Heart right ventricle (tissue), 16 donors: ENCODE data around the gene DGKI. TPM values are rescaled to one million over a fixed set of nuclear protein-coding genes. Genes with fewer than 3 reads are reported as not detected.

Source experiments
- ATAC-seq, 8 donors: fragments of 200-7000 bp; cut with Tn5 transposase; one replicate each; pipeline ENCODE4 v1.9.1; 2020; ENCODE audit warnings: mild to moderate bottlenecking in 8 of 8, moderate library complexity in 8 of 8, moderate number of reproducible peaks in 1 of 8
- DNase-seq, 2 donors: peaks; one replicate each; pipeline ENCODE4 v3.0.0-alpha.2; 2020
- H3K27ac ChIP-seq, 10 donors: fragments of 200-600 bp; sonication (generic) in 2 of 10; one replicate each; pipeline versions ENCODE4 v1.5.0 to v1.8.0; 2020 to 2022; ENCODE audit warnings: mild to moderate bottlenecking in 3 of 10
- H3K27me3 ChIP-seq, 7 donors: fragments of 200-600 bp; one replicate each; pipeline ENCODE4 v1.8.0; 2021 to 2022; ENCODE audit warnings: mild to moderate bottlenecking in 2 of 7
- H3K36me3 ChIP-seq, 9 donors: fragments of 200-600 bp; sonication (generic) in 1 of 9; one replicate each; pipeline versions ENCODE4 v1.5.0 to v1.8.0; 2020 to 2022; ENCODE audit warnings: mild to moderate bottlenecking in 2 of 9
- H3K4me1 ChIP-seq, 9 donors: fragments of 200-600 bp; sonication (generic) in 1 of 9; one replicate each; pipeline versions ENCODE4 v1.5.0 to v1.8.0; 2020 to 2022; ENCODE audit warnings: mild to moderate bottlenecking in 4 of 9
- H3K4me3 ChIP-seq, 10 donors: fragments of 200-600 bp; sonication (generic) in 2 of 10; one replicate each; pipeline versions ENCODE4 v1.5.0 to v1.8.0; 2020 to 2022; ENCODE audit warnings: mild to moderate bottlenecking in 7 of 10, moderate library complexity in 2 of 10
- H3K9me3 ChIP-seq, 11 donors: fragments of 200-600 bp in 10 of 11; sonication (generic) in 2 of 11; one replicate each; pipeline versions ENCODE4 v1.5.0 to v1.8.0; 2013 to 2022; ENCODE audit warnings: mild to moderate bottlenecking in 2 of 11, control low read depth in 1 of 11, moderate library complexity in 1 of 11
- CTCF ChIP-seq, 9 donors: fragments of 200-600 bp; sonication (generic) in 2 of 9; IDR thresholded peaks; one replicate each; pipeline versions ENCODE4 v1.5.0 to v1.8.0; 2021 to 2022; ENCODE audit warnings: antibody characterized with exemption in 9 of 9, mild to moderate bottlenecking in 5 of 9, moderate library complexity in 1 of 9
- WGBS, 2 donors: extraction: QIAGEN DNeasy Blood & Tissue Kit; methylation state at CpG; one replicate each; pipeline ENCODE4 v1.1.7; 2013; ENCODE audit warnings: inconsistent platforms in 1 of 2; 5-methylcytosine and 5-hydroxymethylcytosine counted together
- intact Hi-C, 10 donors: fragments of 100-400 bp; cut with DNase I; formaldehyde crosslinking; loops; one replicate each; pipeline versions ENCODE4 v1.11.1 to v1.14.2; 2022
- polyA plus RNA-seq, 2 donors: library from polyadenylated mRNA; stranded (reverse); fragments of 200-250 nt; gene quantifications; one replicate each; pipeline ENCODE4 v1.2.3, GENCODE V29; 2013
- total RNA-seq, 10 donors: library from RNA; stranded (reverse); fragmentation: NEBNext Ultra II Directional in 3 of 10; extraction: Animal tissue kit (Norgen Biotek cat#: 25700) in 3 of 10; gene quantifications; one replicate each; pipeline versions ENCODE4 v1.2.1 to v1.2.4, GENCODE V29; 2021 to 2023
- donor health status: Arrhythmogenic right ventricular cardiomyopathy.
- donor health status: ischemic (EF 13 %, LVEDD 7.1; RV severe dilation, severe dysfunction).
- donor health status: healthy with polysubstance abuse.
- donor health status: DM: no; HTN: yes; CAD: no.
- donor health status: DM: no; HTN: no; CAD: no.
- donor health status: ischemic (EF 25% LVEDD 6.9; RV normal size, moderate dysfunction).
- donor health status: ischemic (EF 25% LVEDD 5.7; RV mildly dilated, moderate dysfunction).
- donor health status: healthy.
- donor health status: DM: yes; HTN: yes; CAD: no.
- donor health status: Ischemic cardiomyopathy.
- donor health status: ischemic (EF 35%, LVEDD 5.7; RV mildly dilated, moderate dysfunction).
- donor health status: nonischemic (EF 11% LVEDD 7.7; RV severe dilation, severe dysfunction).
- donor health status: DM: yes; HTN: yes; CAD: no.
- donor health status: PGD.
- donor health status: ischemic (EF 29% LVEDD 5.4; RV normal size, mild dysfunction).
- donor health status: nonischemic (EF 23%, LVEDD 6.1; RV moderate dilation, normal function).

Gene DGKI
- total and polyA plus RNA-seq, 12 donors, result 0.16 to 2.6 (median 1.2) TPM

GRCh38 chr7:137664846-137665245, 181.9 kb downstream of the DGKI start:
- intact Hi-C loops, result no loop called here
- 38 to 41% methylated on average over 4 of the region's 4 CpGs for WGBS, 2 donors

GRCh38 chr7:137661634-137662033, 185.1 kb downstream of the DGKI start:
- no peak overlapping the region for H3K4me3 ChIP-seq

More at GRCh38 chr7:137664846-137665245, 181.9 kb downstream of the DGKI start:
- Histone ChIP-seq H3K27ac (no peak overlapping the region), H3K36me3 (no peaks in the 10 kb centered on the region), H3K4me3 (no peak overlapping the region), H3K27me3 (no peaks in the 10 kb centered on the region), H3K4me1 (no peaks in the 10 kb centered on the region), H3K9me3 (no peaks in the 10 kb centered on the region)
- ATAC-seq (no peak), DNase-seq (no peak)
- no peak for TF ChIP-seq CTCF (IDR thresholded peaks at IDR 0.05)

GRCh38 chr7:137658190-137658900, 188.4 kb downstream of the DGKI start:
- 72% methylated on average over 9 of the region's 9 CpGs for WGBS, 2 donors
- peak in 1 of 8 donors; percentile 31 for ATAC-seq

More at GRCh38 chr7:137661634-137662033, 185.1 kb downstream of the DGKI start:
- Histone ChIP-seq H3K4me1 (peaks cover 0 to 20% (median 11%) of the 10 kb centered on the region in 9 donors), H3K27ac (no peak overlapping the region), H3K36me3 (no peaks in the 10 kb centered on the region), H3K9me3 (no peaks in the 10 kb centered on the region), H3K27me3 (no peaks in the 10 kb centered on the region)
- ATAC-seq, result no peak
- no peak for TF ChIP-seq CTCF (IDR thresholded peaks at IDR 0.05)
- intact Hi-C loops, result no loop called here
- WGBS, 2 donors, result 89 to 90% methylated on average over 4 of the region's 4 CpGs
- no peak for DNase-seq

More at GRCh38 chr7:137658190-137658900, 188.4 kb downstream of the DGKI start:
- TF ChIP-seq CTCF (IDR thresholded peaks at IDR 0.05), result no peak
- H3K9me3 ChIP-seq, result no peaks in the 10 kb centered on the region
- intact Hi-C loops, result loop anchor here in 7 of 10 donors (5.0 to 10.0 kb wide), 6 partner anchors 126 to 356 kb away; partner anchors contain the start of gene CREB3L2 (in 1 of the 7)
- no peak overlapping the region for H3K4me3 ChIP-seq
- no peak overlapping the region for H3K27ac ChIP-seq
- DNase-seq, result peak in 1 of 2 donors; percentile 12
- peaks cover 0 to 30% (median 15%) of the 10 kb centered on the region in 9 donors for H3K4me1 ChIP-seq
- H3K27me3 ChIP-seq, result no peaks in the 10 kb centered on the region
- H3K36me3 ChIP-seq, result no peaks in the 10 kb centered on the region
